ENCODE data around the gene GAS6. TPM values are rescaled to one million over a fixed set of nuclear protein-coding genes. Genes with fewer than 3 reads are reported as not detected.

Gene GAS6
- total and polyA plus RNA-seq, 9 of the 15 experiments (the other 6 are each of a cell fraction or from before 2014, with no cell fraction given): 0.14 to 9.7 (median 4.7) TPM; not detected in 1

GRCh38 chr13:113813070-113813748 is 50.7 kb downstream of the GAS6 start:
- Histone ChIP-seq H3K4me2 (ENCODE audit: insufficient read depth, low read length) (no peak overlapping the region), H3K9ac (ENCODE audit: insufficient read depth in 1 of 2, low read depth in 2 of 2, low read length in 2 of 2) (no peak overlapping the region), H3K4me3 (no peak overlapping the region), H3K9me1 (ENCODE audit: control insufficient read depth, insufficient read depth, low read length) (no peaks in the 10 kb centered on the region), H3K27ac (ENCODE audit: extremely low read depth, low read depth, low read length) (no peak overlapping the region), H2AFZ (ENCODE audit: low read depth, low read length) (no peak overlapping the region), H3K4me1 (replicated peaks in 1 of 2; ENCODE audit: control insufficient read depth in 2 of 2, insufficient read depth in 2 of 2, low read length in 2 of 2) (peaks cover 0 to 27% of the 10 kb centered on the region in 2 experiments; a peak in 2 of 5 replicates), H3K79me2 (ENCODE audit: control insufficient read depth, insufficient read depth, low read length) (no peaks in the 10 kb centered on the region), H3K27me3 (ENCODE audit: control insufficient read depth in 2 of 2, insufficient read depth in 2 of 2, low read length in 2 of 2) (peaks cover 0 to 11% of the 10 kb centered on the region in 2 experiments; a peak in 2 of 5 replicates), H3K9me3 (replicated peaks; ENCODE audit: control insufficient read depth, insufficient read depth, low read depth, low read length) (peaks cover 6% of the 10 kb centered on the region; the same call in 1 of the 2 replicates), H3K36me3 (ENCODE audit: control insufficient read depth, insufficient read depth, low read length) (no peaks in the 10 kb centered on the region), H4K20me1 (replicated peaks; ENCODE audit: control insufficient read depth, insufficient read depth, low read length) (no peaks in the 10 kb centered on the region)
- intact Hi-C loops (cut with micrococcal nuclease): no loop called here
- 13% methylated on average over 11 of the region's 30 CpGs for WGBS (ENCODE audit: insufficient coverage, low coverage, missing lambda C conversion rate)
- TF ChIP-seq TCF3 (CRISPR knock-in tag; IDR thresholded peaks at IDR 0.05): no peak
- TF ChIP-seq ZNF282 (CRISPR knock-in tag; IDR thresholded peaks at IDR 0.05): no peak
- TF ChIP-seq ARID3A (IDR thresholded peaks at IDR 0.05; ENCODE audit: borderline replicate concordance, low read depth, low read length): no peak
- no peak for TF ChIP-seq SRSF1 (IDR thresholded peaks at IDR 0.05; ENCODE audit: low read depth, low read length)
- TF ChIP-seq SMAD3 (CRISPR knock-in tag; conservative IDR thresholded peaks at IDR 0.05): no peak
- ChIA-PET CTCF (ENCODE audit: low intra/inter-chr PET ratio) (no interaction called here), POLR2A (no interaction called here)
- BruUV-seq (replicated peaks): no TSS peak
- ATAC-seq: no peak
- DNase-seq (ENCODE audit: extremely low read depth in 1 of 4, low spot score in 3 of 4): no peak
- no peak for FAIRE-seq
- in situ Hi-C loops (cut with MboI): no loop called here

All from K562 (cell line).